ENCODE results near the gene GAS7.
"Not testable (repeated sequence)": the region's sequence is repeated elsewhere in the genome, so short reads cannot be mapped to it uniquely, and the experiment has no call there.

Gene GAS7

GRCh38 chr17:10067446-10068143 lies 130.8 kb downstream of the GAS7 start:
- DNase-seq: no peak

- DNase-seq: no peak
Measured at GRCh38 chr17:10064536-10064935, 133.9 kb downstream of the GAS7 start.

- DNase-seq: no peak
Measured at GRCh38 chr17:10063730-10064241, 134.6 kb downstream of the GAS7 start.

- no peak for DNase-seq
Measured at GRCh38 chr17:10062691-10063385, 135.6 kb downstream of the GAS7 start.

- DNase-seq: no peak
Measured at GRCh38 chr17:10061111-10061845, 137.1 kb downstream of the GAS7 start.

- no peak for DNase-seq
Measured at GRCh38 chr17:10060526-10060925, 137.9 kb downstream of the GAS7 start.

- DNase-seq: no peak
Measured at GRCh38 chr17:10059684-10060211, 138.7 kb downstream of the GAS7 start.

- DNase-seq: no peak
Measured at GRCh38 chr17:10058921-10059683, 139.3 kb downstream of the GAS7 start.

- DNase-seq: not testable (repeated sequence)
Measured at GRCh38 chr17:10057466-10057865, 140.9 kb downstream of the GAS7 start.

- DNase-seq: no peak
Measured at GRCh38 chr17:10055262-10055975, 143.0 kb downstream of the GAS7 start.

- no peak for DNase-seq
Measured at GRCh38 chr17:10053782-10054540, 144.4 kb downstream of the GAS7 start.

- no peak for DNase-seq
Measured at GRCh38 chr17:10052106-10052813, 146.1 kb downstream of the GAS7 start.

- DNase-seq: no peak
Measured at GRCh38 chr17:10051112-10051511, 147.3 kb downstream of the GAS7 start.

- no peak for DNase-seq
Measured at GRCh38 chr17:10050597-10051101, 147.8 kb downstream of the GAS7 start.

- DNase-seq: no peak
Measured at GRCh38 chr17:10048629-10049350, 149.6 kb downstream of the GAS7 start.

- no peak for DNase-seq
Measured at GRCh38 chr17:10046786-10047785, 151.3 kb downstream of the GAS7 start.

- no peak for DNase-seq
Measured at GRCh38 chr17:10045871-10046658, 152.3 kb downstream of the GAS7 start.

Data from NCI-H2171 (cell line).